ENCODE measurements around the gene SLC34A1. TPM values are rescaled to one million over a fixed set of nuclear protein-coding genes. Genes with fewer than 3 reads are reported as not detected.
A peak's percentile ranks its signal among the peaks of the same experiment; 100 is the strongest.

The SLC34A1 gene
- total RNA-seq, 1 donor from 2014 or later = not detected

DNA sequence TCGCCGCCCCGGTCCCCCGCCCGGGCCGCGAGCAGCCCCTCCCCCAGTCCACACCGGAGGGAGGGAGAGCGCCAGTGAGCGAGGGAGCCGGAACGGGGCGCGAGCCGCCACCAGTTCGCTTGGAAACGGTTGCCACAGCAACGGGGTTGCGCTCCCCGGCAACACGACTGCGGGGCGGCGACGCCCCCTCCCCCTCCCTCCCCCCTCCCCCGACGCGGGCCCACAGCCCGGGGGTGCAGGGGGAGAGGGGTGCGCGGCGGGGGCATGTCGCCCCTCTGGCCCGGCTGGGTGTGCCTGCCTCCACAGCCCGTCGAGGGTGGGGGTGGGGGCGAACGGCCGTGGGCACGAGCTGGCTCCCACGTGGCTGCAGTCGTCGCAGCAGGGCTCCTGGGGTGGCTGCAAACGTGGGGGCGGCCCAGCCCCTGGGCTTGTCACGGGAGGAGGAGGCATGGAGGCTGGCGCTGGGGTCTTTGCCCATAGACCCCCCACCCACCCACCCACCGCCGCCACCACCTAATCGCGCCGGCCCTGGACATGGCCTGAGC, 62.9 kb downstream of the SLC34A1 start:
- DNase-seq (ENCODE audit: low spot score) = no peak
- peaks cover 2% of the 10 kb centered on the region for H3K36me3 Mint-ChIP-seq (ENCODE audit: low read depth)
- TF ChIP-seq, protein P1, sequence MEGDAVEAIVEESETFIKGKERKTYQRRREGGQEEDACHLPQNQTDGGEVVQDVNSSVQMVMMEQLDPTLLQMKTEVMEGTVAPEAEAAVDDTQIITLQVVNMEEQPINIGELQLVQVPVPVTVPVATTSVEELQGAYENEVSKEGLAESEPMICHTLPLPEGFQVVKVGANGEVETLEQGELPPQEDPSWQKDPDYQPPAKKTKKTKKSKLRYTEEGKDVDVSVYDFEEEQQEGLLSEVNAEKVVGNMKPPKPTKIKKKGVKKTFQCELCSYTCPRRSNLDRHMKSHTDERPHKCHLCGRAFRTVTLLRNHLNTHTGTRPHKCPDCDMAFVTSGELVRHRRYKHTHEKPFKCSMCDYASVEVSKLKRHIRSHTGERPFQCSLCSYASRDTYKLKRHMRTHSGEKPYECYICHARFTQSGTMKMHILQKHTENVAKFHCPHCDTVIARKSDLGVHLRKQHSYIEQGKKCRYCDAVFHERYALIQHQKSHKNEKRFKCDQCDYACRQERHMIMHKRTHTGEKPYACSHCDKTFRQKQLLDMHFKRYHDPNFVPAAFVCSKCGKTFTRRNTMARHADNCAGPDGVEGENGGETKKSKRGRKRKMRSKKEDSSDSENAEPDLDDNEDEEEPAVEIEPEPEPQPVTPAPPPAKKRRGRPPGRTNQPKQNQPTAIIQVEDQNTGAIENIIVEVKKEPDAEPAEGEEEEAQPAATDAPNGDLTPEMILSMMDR (IDR thresholded peaks at IDR 0.05) = no peak
- no peaks in the 10 kb centered on the region for H3K9me3 Mint-ChIP-seq (ENCODE audit: low read depth)
- peaks cover 21% of the 10 kb centered on the region for H3K4me1 Mint-ChIP-seq (ENCODE audit: low read depth)
- H3K27me3 Mint-ChIP-seq (ENCODE audit: low read depth) = no peaks in the 10 kb centered on the region
- peak overlapping the region; percentile 64 for H3K4me3 Mint-ChIP-seq (ENCODE audit: unreplicated experiment)
- H3K27ac Mint-ChIP-seq (ENCODE audit: unreplicated experiment) = no peak overlapping the region

DNA sequence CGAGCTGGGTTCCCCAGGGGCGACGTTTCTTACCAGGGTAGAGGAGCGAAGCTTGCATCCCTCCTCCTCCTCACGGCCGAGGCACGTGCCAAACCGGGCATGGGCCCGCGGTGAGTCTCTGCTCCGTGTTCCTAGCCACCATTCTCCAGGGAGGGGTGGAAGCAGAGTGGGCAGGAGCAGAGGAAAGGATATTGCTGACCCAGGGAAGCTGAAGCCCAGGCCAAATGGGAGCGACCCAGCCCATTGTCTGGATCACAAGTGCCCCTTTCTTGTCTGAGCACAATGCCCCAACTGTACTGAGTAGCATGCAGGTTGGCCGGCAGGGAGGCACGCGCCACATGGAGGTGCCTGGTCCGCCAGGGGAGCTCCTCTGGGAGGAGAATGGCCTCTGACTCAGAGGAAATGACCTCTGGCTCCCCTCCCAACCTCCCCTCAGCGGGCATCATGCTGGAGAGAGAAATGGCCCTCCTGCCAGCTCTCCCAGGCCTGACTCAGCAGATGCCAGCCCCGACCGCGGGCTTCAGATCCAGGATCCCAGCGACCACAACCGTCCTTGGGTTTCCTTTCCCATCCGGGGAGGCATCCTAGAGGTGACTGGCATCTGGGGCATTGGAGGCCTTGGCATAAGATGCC, 63.5 kb downstream of the SLC34A1 start:
- Mint-ChIP-seq H3K4me3 (ENCODE audit: unreplicated experiment) (peak overlapping the region; percentile 64), H3K27me3 (ENCODE audit: low read depth) (no peaks in the 10 kb centered on the region), H3K4me1 (ENCODE audit: low read depth) (peaks cover 21% of the 10 kb centered on the region), H3K9me3 (ENCODE audit: low read depth) (no peaks in the 10 kb centered on the region), H3K27ac (ENCODE audit: unreplicated experiment) (peak overlapping the region; percentile 80), H3K36me3 (ENCODE audit: low read depth) (no peaks in the 10 kb centered on the region)
- peak; percentile 91 for DNase-seq (ENCODE audit: low spot score)
- TF ChIP-seq, protein P1 (IDR thresholded peaks at IDR 0.05) = peak; percentile 27

Other genes with a start within 250 kb of the SLC34A1 start
- gene RAB24, start 80.7 kb upstream of the SLC34A1 start, total RNA-seq = 31.5 to 37.3 TPM (median 36.7 TPM) in 3 replicates
- 102 to 119 TPM (median 109 TPM) in 3 replicates for gene PRELID1, start 80.6 kb upstream of the SLC34A1 start, total RNA-seq
- gene MXD3, start 72.5 kb upstream of the SLC34A1 start, total RNA-seq = 6.5 to 9.4 TPM (median 8.4 TPM) in 3 replicates
- 76.6 to 128 TPM (median 83.4 TPM) in 3 replicates for gene LMAN2, start 32.8 kb upstream of the SLC34A1 start, total RNA-seq
- gene RGS14, start 26.5 kb upstream of the SLC34A1 start, total RNA-seq = 6.8 to 11.6 TPM (median 10.1 TPM) in 3 replicates
- gene PFN3, start 16.2 kb downstream of the SLC34A1 start, total RNA-seq = not detected in 3 replicates
- 0.99 to 2.1 TPM (median 1.8 TPM) in 3 replicates for gene F12, start 25.1 kb downstream of the SLC34A1 start, total RNA-seq
- gene GRK6, start 42.2 kb downstream of the SLC34A1 start, total RNA-seq = 19.9 to 26.3 TPM (median 23.8 TPM) in 3 replicates
- 4.8 to 5.5 TPM (median 5.3 TPM) in 3 replicates for gene PRR7, start 62.4 kb downstream of the SLC34A1 start, total RNA-seq
- 207 to 277 TPM (median 274 TPM) in 3 replicates for gene DBN1, start 89.2 kb downstream of the SLC34A1 start, total RNA-seq
- gene PDLIM7, start 113.2 kb downstream of the SLC34A1 start, total RNA-seq = 563 to 633 TPM (median 613 TPM) in 3 replicates
- gene DOK3, start 125.4 kb downstream of the SLC34A1 start, total RNA-seq = 4.7 to 7.7 TPM (median 7.5 TPM) in 3 replicates
- 77.2 to 79.0 TPM (median 78.6 TPM) in 3 replicates for gene DDX41, start 132.5 kb downstream of the SLC34A1 start, total RNA-seq
- 75.2 to 85.9 TPM (median 79.1 TPM) in 3 replicates for gene FAM193B, start 170.1 kb downstream of the SLC34A1 start, total RNA-seq
- gene TMED9, start 207.8 kb downstream of the SLC34A1 start, total RNA-seq = 290 to 299 TPM (median 293 TPM) in 3 replicates
- gene B4GALT7, start 215.7 kb downstream of the SLC34A1 start, total RNA-seq = 41.4 to 54.4 TPM (median 43.9 TPM) in 3 replicates

Measured in chondrocyte (in vitro differentiated cells).